HG02798 (cell line): ENCODE measurements around the gene ZNF841.
"Not testable (repeated sequence)": the region's sequence is repeated elsewhere in the genome, so short reads cannot be mapped to it uniquely, and the experiment has no call there.

Experiments used
- ATAC-seq: cut with Tn5 transposase; IDR thresholded peaks from one replicate; pipeline ENCODE4 v1.9.1; 2021; ENCODE audit warnings: mild to moderate bottlenecking; ENCODE audit not compliant: unreplicated experiment, poor library complexity

ZNF841 gene

GRCh38 chr19:52095172-52096014 lies at the start of gene ZNF841:
ZNF841 (minus strand) TSS chr19:52095765; CDS start chr19:52084801, 10,964 bp downstream.
- ATAC-seq = peak; percentile 81

DNA sequence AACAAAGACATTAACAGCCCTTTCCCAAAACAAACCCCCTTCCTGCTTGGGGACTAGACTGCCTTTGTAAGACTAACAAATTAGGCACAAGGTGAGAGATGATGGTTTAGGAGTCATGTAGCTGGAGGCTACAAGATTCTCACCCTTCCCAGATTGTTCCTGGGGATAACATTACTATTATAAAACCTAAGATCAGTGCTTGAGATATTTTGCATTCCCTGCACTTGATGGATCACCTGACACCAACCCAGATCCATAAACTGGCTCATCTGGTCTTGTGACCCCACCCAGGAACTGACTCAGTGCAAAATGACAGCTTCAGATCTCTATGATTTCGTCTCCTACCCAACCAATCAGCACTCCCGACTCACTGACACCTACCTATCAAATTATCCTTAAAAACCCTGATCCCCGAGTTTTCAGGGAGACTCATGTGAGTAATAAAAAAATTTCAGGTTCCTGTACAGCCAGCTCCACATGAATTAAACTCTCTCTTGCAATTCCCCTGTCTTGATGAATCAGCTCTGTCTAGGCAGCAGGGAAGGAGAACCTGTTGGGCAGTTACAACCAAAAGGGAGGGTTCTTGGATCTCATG lies 46.5 kb upstream of the ZNF841 start:
- ATAC-seq = no peak

GRCh38 chr19:52141203-52141602 lies 45.6 kb upstream of the ZNF841 start:
- no peak for ATAC-seq

- peak; percentile 96 for ATAC-seq
Measured at GRCh38 chr19:52140032-52140710, 44.6 kb upstream of the ZNF841 start.

- ATAC-seq = peak; percentile 69
Measured at GRCh38 chr19:52139252-52140031, 43.9 kb upstream of the ZNF841 start, which contains the start of gene ZNF616. ZNF616 (minus strand) TSS chr19:52139938; CDS start chr19:52130512, 9,426 bp downstream.

DNA sequence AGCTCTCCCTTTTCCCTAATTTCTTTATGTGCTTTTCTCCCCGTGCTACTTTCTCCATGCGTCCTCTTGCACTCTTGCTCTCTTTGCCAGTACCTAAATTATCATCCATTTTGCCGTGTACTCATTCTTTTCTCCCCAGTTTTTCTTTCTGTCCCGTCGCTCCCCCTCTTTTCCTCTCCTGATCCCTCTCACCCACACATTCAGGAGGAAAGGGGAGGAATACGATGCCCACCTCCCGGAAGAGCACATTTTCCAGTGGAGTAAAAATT lies 43.4 kb upstream of the ZNF841 start:
- ATAC-seq = no peak

- no peak for ATAC-seq
Measured at GRCh38 chr19:52138278-52138982, 42.9 kb upstream of the ZNF841 start.

DNA sequence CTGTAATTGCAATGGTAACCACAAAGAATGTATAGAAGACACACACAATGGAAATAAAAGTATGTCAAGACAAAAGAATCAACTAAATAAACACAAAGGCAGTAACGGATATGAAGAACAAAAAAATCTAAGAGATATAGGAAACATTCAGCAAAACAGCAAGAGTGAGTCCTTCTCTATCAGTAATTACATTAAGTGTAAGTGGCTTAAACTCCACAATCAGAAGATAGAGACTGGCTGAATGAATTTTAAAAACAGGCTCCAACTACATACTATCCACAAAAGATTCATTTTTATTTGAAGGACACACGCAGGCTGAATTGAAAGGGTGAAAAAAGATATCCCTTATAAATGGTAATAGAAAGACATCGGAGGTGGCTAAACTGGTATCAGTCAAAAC lies 24.7 kb upstream of the ZNF841 start:
- no peak for ATAC-seq

GRCh38 chr19:52115526-52116053 lies 20.0 kb upstream of the ZNF841 start:
- ATAC-seq = no peak

DNA sequence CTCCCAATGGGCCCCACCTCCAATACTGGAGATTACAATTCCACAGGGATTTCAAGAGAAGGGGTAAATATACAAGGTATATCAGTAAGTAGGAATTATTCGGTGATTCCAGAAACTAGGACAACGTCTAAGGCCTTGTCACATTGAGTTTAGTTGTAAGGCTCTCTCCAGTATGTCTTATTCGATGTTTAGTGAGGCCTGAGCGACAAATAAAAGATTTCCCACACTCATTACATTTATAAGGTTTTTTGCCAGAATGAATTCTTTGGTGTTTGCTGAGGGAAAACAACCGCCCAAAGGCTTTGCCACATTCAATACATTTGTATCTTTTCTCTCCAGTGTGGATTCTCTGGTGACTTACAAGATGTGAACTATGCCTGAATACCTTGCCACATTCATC lies 19.1 kb upstream of the ZNF841 start:
- no peak for ATAC-seq

DNA sequence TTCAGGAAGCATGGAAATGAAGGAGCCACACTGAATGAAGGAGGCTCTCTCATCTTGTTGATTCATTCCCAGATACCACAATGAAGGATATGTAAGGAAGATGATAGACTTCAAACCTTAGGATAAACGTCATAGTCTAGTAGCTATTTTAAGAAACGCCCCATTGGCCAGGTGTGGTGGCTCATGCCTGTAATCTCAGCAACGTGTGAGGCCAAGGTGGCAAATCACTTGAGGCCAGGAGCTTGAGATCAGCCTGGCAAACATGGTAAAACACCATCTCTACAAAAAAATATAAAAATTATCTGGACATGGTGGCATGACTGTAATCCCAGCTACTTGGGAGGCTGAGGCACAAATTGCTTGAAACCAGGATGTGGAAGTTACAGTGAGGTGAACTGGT lies 17.1 kb upstream of the ZNF841 start:
- ATAC-seq = no peak

- no peak for ATAC-seq
Measured at GRCh38 chr19:52110780-52111179, 15.2 kb upstream of the ZNF841 start.

DNA sequence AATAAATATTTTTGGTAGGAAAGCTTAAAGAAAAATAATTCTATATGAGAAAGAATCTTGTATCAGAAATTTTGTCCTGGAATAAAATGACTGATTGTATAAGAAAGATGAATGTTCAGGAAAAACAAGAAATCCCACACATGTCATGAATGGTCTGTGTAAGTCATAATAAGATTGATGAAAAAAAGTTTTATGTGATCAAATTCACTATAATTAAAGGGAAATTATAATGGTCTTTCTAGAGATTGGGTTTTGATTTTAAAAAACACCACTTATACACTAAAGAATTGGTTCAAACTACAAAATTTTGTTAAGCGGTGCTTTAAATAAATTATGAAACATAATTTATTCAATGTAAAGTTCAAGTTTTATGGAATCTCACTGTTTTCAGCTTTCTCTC lies 7.2 kb upstream of the ZNF841 start:
- no peak for ATAC-seq

DNA sequence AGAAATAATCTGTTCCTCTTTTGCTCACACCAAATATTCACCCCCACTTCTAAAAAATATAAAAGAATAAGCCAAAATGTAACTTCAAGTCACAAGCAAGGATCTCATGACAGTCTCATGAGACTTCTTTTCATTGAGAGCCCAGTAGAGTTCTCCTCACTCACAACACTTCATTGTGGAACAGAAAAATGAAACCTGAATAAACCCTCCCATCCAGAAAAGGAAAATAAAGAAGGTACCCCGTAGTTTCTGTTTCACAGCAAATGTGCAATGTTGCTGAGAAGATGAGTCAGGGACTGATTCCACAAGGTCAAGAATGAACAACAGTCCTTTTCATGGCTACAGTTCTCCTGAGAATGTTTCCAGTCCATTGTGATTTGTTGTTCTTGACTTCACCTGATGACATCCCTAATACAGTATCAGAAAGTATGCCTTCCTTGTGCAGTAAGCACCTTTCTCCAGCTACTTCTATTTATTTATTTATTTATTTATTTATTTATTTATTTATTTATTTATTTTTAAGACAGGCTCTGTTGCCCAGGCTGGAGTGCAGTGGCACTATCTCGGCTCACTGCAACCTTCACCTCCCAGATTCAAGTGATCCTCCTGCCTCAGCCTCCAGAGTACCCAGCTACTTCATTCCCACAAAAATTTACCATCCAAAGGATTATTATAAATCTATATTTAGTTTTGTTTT lies 6.4 kb upstream of the ZNF841 start:
- no peak for ATAC-seq

- no peak for ATAC-seq
Measured at GRCh38 chr19:52099497-52100138, 4.1 kb upstream of the ZNF841 start.

DNA sequence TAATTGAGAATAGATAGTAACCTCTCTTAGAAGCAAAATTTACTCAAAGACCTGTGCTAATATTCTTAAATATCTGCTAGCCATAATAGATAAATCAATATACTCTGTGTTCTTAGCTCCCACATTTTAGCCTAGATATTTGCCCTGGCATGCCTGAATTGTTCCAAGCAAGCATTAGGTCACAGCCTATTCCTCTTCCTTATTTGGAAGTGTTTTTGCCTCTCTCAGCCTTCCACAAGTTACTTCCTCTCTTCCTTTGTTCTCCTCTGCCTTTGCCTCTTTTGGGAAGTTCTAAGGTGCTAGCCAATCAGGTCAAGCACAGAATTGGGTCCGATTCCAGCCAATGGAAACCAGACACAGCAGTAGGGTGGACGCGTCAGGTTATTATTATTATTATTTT lies 851 bp upstream of the ZNF841 start:
- ATAC-seq = not testable (repeated sequence)

- no peak for ATAC-seq
Measured at GRCh38 chr19:52094526-52095130, 937 bp downstream of the ZNF841 start.

DNA sequence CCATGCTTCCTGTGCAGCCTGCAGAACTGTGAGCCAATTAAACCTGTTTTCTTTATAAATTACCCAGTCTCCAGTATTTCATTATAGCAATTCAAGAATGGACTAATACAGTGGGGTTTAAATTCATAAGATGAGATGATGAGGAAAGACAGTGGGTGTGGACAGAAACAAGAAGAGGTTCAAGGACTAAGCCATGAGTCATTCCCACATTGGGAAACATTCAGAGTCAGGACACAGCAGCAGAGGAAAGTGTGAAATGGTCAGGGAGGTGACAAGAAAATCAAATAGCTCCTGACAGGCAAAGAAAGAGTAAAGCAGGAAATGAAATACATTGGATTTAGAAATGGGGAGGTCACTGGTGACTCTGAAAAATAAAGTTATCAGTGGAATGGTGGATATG lies 9.1 kb downstream of the ZNF841 start:
- ATAC-seq = no peak
